Endothelial cell of umbilical vein (primary cell): ENCODE results near the gene KCNH1. TPM values are rescaled to one million over a fixed set of nuclear protein-coding genes. Genes with fewer than 3 reads are reported as not detected.

ENCODE experiments used
- BruUV-seq: library from RNA; stranded (reverse); fragments of 400-500 nt; replicated peaks from 2 replicates; lab custom pipeline; 2021; lab: Mats Ljungman, UMichigan
- CTCF ChIA-PET: fragments of 300-600, 350-600 bp; sonication (Branson Sonifier 250); formaldehyde crosslinking; loops from one replicate; lab custom pipeline; 2021; ENCODE audit warnings: antibody characterized with exemption, inconsistent platforms; lab: Charles Lee
- POLR2A ChIA-PET: fragments of 300-600, 350-600 bp; sonication (Branson Sonifier 250); formaldehyde crosslinking; loops from one replicate; lab custom pipeline; 2021; ENCODE audit warnings: antibody characterized with exemption, inconsistent platforms; lab: Charles Lee
- DNase-seq: peaks from one replicate; pipeline ENCODE4 v3.0.0-alpha.2; 2011; ENCODE audit warnings: low read depth, low spot score
- FAIRE-seq: peaks from 2 replicates; lab custom pipeline; 2011; peaks lifted over from hg19 to GRCh38; lab: Jason Lieb, UNC
- H2AFZ ChIP-seq: 2 replicates; pipeline ENCODE4 v1.6.0; 2012; ENCODE audit warnings: low read depth, low read length, control low read depth, inconsistent platforms
- H3K27ac ChIP-seq: 2 replicates; pipeline ENCODE4 v1.5.1; 2011; ENCODE audit warnings: low read depth, mild to moderate bottlenecking, control low read depth, low read length, moderate library complexity; ENCODE audit not compliant: insufficient read depth
- H3K27me3 ChIP-seq, 2 experiments: 2 replicates each; pipeline versions ENCODE4 v1.6.0 to v1.6.1; 2011; ENCODE audit warnings: low read length in 2 of 2, mixed read lengths in 1 of 2; ENCODE audit not compliant: control insufficient read depth in 2 of 2, insufficient read depth in 2 of 2
- H3K36me3 ChIP-seq, 2 experiments: 2 replicates in 1 of 2; 3 replicates in 1 of 2; pipeline ENCODE4 v1.5.1; 2011; ENCODE audit warnings: low read length in 2 of 2, mild to moderate bottlenecking in 1 of 2, moderate library complexity in 1 of 2; ENCODE audit not compliant: control insufficient read depth in 2 of 2, insufficient read depth in 2 of 2; ENCODE audit errors: extremely low read depth in 1 of 2
- H3K4me1 ChIP-seq: 3 replicates; pipeline ENCODE4 v1.5.1; 2011; ENCODE audit warnings: mild to moderate bottlenecking, low read length; ENCODE audit not compliant: control insufficient read depth, insufficient read depth; ENCODE audit errors: extremely low read depth
- H3K4me2 ChIP-seq: 2 replicates; pipeline ENCODE4 v1.6.1; 2011; ENCODE audit warnings: low read length, control low read depth, mixed read lengths; ENCODE audit not compliant: insufficient read depth
- H3K4me3 ChIP-seq, 3 experiments: fragments of 200-600 bp in 1 of 3; sonication (generic), shearing (Covaris generic) in 1 of 3; replicated peaks in 1 of 3; 2 replicates each; pipeline ENCODE4 v1.5.1; 2011 to 2016; ENCODE audit warnings: control low read depth in 3 of 3, low read length in 3 of 3, mild to moderate bottlenecking in 2 of 3, inconsistent platforms in 1 of 3, low read depth in 1 of 3, moderate library complexity in 1 of 3; ENCODE audit not compliant: insufficient read depth in 1 of 3
- H3K79me2 ChIP-seq: 2 replicates; pipeline ENCODE4 v1.6.0; 2012; ENCODE audit warnings: low read length, inconsistent platforms; ENCODE audit not compliant: control insufficient read depth, insufficient read depth
- H3K9ac ChIP-seq: replicated peaks from 2 replicates; pipeline ENCODE3; 2011; ENCODE audit warnings: low read length, control low read depth; ENCODE audit not compliant: insufficient read depth; ENCODE audit errors: extremely low read depth
- H3K9me1 ChIP-seq: replicated peaks from 3 replicates; pipeline ENCODE4 v1.6.0; 2011; ENCODE audit warnings: mild to moderate bottlenecking, low read length; ENCODE audit not compliant: control insufficient read depth, insufficient read depth; ENCODE audit errors: extremely low read depth
- H3K9me3 ChIP-seq: replicated peaks from 2 replicates; pipeline ENCODE4 v1.5.1; 2012; ENCODE audit warnings: low read length, inconsistent platforms; ENCODE audit not compliant: control insufficient read depth, insufficient read depth
- H4K20me1 ChIP-seq: replicated peaks from 2 replicates; pipeline ENCODE3; 2011; ENCODE audit warnings: mild to moderate bottlenecking, low read length; ENCODE audit not compliant: control insufficient read depth, insufficient read depth; ENCODE audit errors: extremely low read depth
- CTCF ChIP-seq, 2 donors: IDR thresholded peaks; 1 replicate in 1 of 2; 2 replicates in 1 of 2; pipeline ENCODE4 v1.5.1; 2011; ENCODE audit warnings: low read length in 2 of 2, mild to moderate bottlenecking in 2 of 2, moderate library complexity in 2 of 2, control low read depth in 1 of 2, inconsistent platforms in 1 of 2, low read depth in 1 of 2; ENCODE audit not compliant: insufficient read depth in 1 of 2; ENCODE audit errors: extremely low read depth in 1 of 2
- EZH2 ChIP-seq: IDR thresholded peaks from 2 replicates; pipeline ENCODE4 v1.6.1; 2012; ENCODE audit warnings: borderline replicate concordance, low read depth, mild to moderate bottlenecking, moderate library complexity, low read length, inconsistent platforms; ENCODE audit not compliant: severe bottlenecking
- FOS ChIP-seq: IDR thresholded peaks from 2 replicates; pipeline ENCODE4 v1.6.1; 2011; ENCODE audit warnings: mild to moderate bottlenecking, low read length, moderate library complexity, borderline replicate concordance; ENCODE audit not compliant: insufficient read depth
- GATA2 ChIP-seq: IDR thresholded peaks from 2 replicates; pipeline ENCODE4 v1.7.0; 2011; ENCODE audit warnings: low read depth, mild to moderate bottlenecking, moderate library complexity, mixed read lengths, low read length; ENCODE audit not compliant: insufficient read length, insufficient read depth
- JUN ChIP-seq: IDR thresholded peaks from 2 replicates; pipeline ENCODE4 v1.6.1; 2011; ENCODE audit warnings: borderline replicate concordance, low read depth; ENCODE audit not compliant: insufficient read length, insufficient read depth
- MAX ChIP-seq: IDR thresholded peaks from 2 replicates; pipeline ENCODE4 v1.6.1; 2011; ENCODE audit not compliant: insufficient read depth, insufficient read length
- MYC ChIP-seq: IDR thresholded peaks from one replicate; pipeline ENCODE4 v1.6.1; 2011; ENCODE audit warnings: mild to moderate bottlenecking, low read depth, low read length
- POLR2A ChIP-seq: IDR thresholded peaks from 2 replicates; pipeline ENCODE4 v1.6.1; 2012; ENCODE audit warnings: low read depth, mild to moderate bottlenecking, control low read depth, low read length
- POLR2AphosphoS5 ChIP-seq: IDR thresholded peaks from 2 replicates; pipeline ENCODE4 v1.6.1; 2012; ENCODE audit warnings: low read depth, mild to moderate bottlenecking, control low read depth, low read length, moderate library complexity; ENCODE audit not compliant: insufficient read depth
- dilution Hi-C: fragments of 300-500 bp; cut with MboI; formaldehyde crosslinking; loops from one replicate; pipeline ENCODE4 v1.15.0; 2019; ENCODE audit warnings: low sequenced_read_pairs; ENCODE audit not compliant: extremely low pct_ligation_motif_present
- intact Hi-C: fragments of 100-400 bp; cut with micrococcal nuclease; formaldehyde crosslinking; loops from one replicate; pipeline ENCODE4 v1.10.0; 2022
- polyA plus RNA-seq, 4 experiments: library from polyadenylated mRNA; depleted of rRNA in 3 of 4; stranded (reverse) in 3 of 4; unstranded in 1 of 4; fragments of >200 nt; gene quantifications; 2 replicates each; pipeline versions ENCODE4 v1.2.1 to v1.2.3, GENCODE V29; 2011 to 2012; ENCODE audit warnings: missing spikeins in 1 of 4
- total RNA-seq: library from RNA; stranded (reverse); gene quantifications from 2 replicates; pipeline ENCODE4 v1.2.3, GENCODE V29; 2021

The KCNH1 gene
- total and polyA plus RNA-seq, 2 donors (not counting 3 experiments of a cell fraction or from before 2014, with no cell fraction given): not detected

- Histone ChIP-seq H3K4me3 (no peak overlapping the region), H3K4me1 (no peaks in the 10 kb centered on the region), H3K27me3 (no peaks in the 10 kb centered on the region), H3K79me2 (no peaks in the 10 kb centered on the region), H3K9me1 (no peaks in the 10 kb centered on the region), H3K36me3 (no peaks in the 10 kb centered on the region), H3K9me3 (no peaks in the 10 kb centered on the region), H3K4me2 (no peak overlapping the region), H3K9ac (no peak overlapping the region), H4K20me1 (no peaks in the 10 kb centered on the region), H2AFZ (no peak overlapping the region), H3K27ac (no peak overlapping the region)
- POLR2A ChIA-PET: no interaction called here
- TF ChIP-seq FOS (no peak), CTCF (IDR thresholded peaks at IDR 0.05; ENCODE audit: extremely low read depth in 1 of 2, insufficient read depth in 1 of 2, low read depth in 1 of 2, low read length in 2 of 2) (no peak), JUN (no peak), GATA2 (no peak), POLR2AphosphoS5 (no peak), MYC (no peak), POLR2A (no peak), MAX (no peak), EZH2 (no peak)
- BruUV-seq: no TSS peak
- no peak for DNase-seq
- FAIRE-seq: no peak
- intact Hi-C loops (no loop called here), dilution Hi-C loops (no loop called here)
- CTCF ChIA-PET: no interaction called here
These were observed 312.3 kb downstream of the KCNH1 start for GRCh38 chr1:210821615-210822014.
